WTC11 (cell line): ENCODE measurements around the gene NKAIN2. TPM values are rescaled to one million over a fixed set of nuclear protein-coding genes. Genes with fewer than 3 reads are reported as not detected.

Experiments used
- ATAC-seq: fragments of 200-7000 bp; cut with Tn5 transposase; 2 replicates; pipeline ENCODE4 v1.10.0; 2021; ENCODE audit warnings: mild to moderate bottlenecking, moderate library complexity
- CTCF ChIA-PET: fragments of 300-600 bp; sonication (Branson Sonifier 250); formaldehyde crosslinking; loops from one replicate; lab custom pipeline; 2021; ENCODE audit warnings: antibody characterized with exemption; lab: Charles Lee
- POLR2A ChIA-PET: fragments of 350-600 bp; sonication (Branson Sonifier 250); formaldehyde crosslinking; loops from one replicate; lab custom pipeline; 2021; ENCODE audit warnings: antibody characterized with exemption; lab: Charles Lee
- DNase-seq: peaks from one replicate; pipeline ENCODE4 v3.0.0; 2021; ENCODE audit warnings: low spot score
- H3K27ac Mint-ChIP-seq: 2 replicates; pipeline ENCODE4 v1.8.0; 2021; ENCODE audit warnings: mixed read lengths
- H3K27me3 Mint-ChIP-seq: 2 replicates; pipeline ENCODE4 v1.8.0; 2021; ENCODE audit warnings: low read depth, mild to moderate bottlenecking, moderate library complexity, mixed read lengths
- H3K36me3 Mint-ChIP-seq: 2 replicates; pipeline ENCODE4 v1.8.0; 2021; ENCODE audit warnings: mixed read lengths
- H3K4me1 Mint-ChIP-seq: 2 replicates; pipeline ENCODE4 v1.8.0; 2022; ENCODE audit warnings: mixed read lengths
- H3K4me3 Mint-ChIP-seq: 2 replicates; pipeline ENCODE4 v1.8.0; 2021; ENCODE audit warnings: mild to moderate bottlenecking, moderate library complexity, mixed read lengths
- H3K9me3 Mint-ChIP-seq: 2 replicates; pipeline ENCODE4 v1.8.0; 2021; ENCODE audit warnings: mixed read lengths
- ATF3 ChIP-seq: sonication (generic); formaldehyde crosslinking; conservative IDR thresholded peaks from 2 replicates; pipeline ENCODE4 v1.8.1; 2022; ENCODE audit warnings: mild to moderate bottlenecking, missing genetic modification reagents
- ATF6 ChIP-seq: sonication (generic); formaldehyde crosslinking; IDR thresholded peaks from 2 replicates; pipeline ENCODE4 v1.8.1; 2023; ENCODE audit warnings: mild to moderate bottlenecking, missing genetic modification reagents
- CREM ChIP-seq: sonication (generic); formaldehyde crosslinking; IDR thresholded peaks from 2 replicates; pipeline ENCODE4 v1.8.1; 2022; ENCODE audit warnings: mild to moderate bottlenecking, missing genetic modification reagents, moderate library complexity
- EMX1 ChIP-seq: fragments of 250-450 bp; sonication (Bioruptor Pico); IDR thresholded peaks from 2 replicates; pipeline ENCODE4 v1.8.0; 2021; ENCODE audit warnings: mild to moderate bottlenecking
- ERG ChIP-seq: fragments of 250-450 bp; sonication (Bioruptor Pico); IDR thresholded peaks from 2 replicates; pipeline ENCODE4 v1.8.0; 2021; ENCODE audit warnings: mild to moderate bottlenecking
- FOXK1 ChIP-seq: sonication (generic); formaldehyde crosslinking; IDR thresholded peaks from 2 replicates; pipeline ENCODE4 v1.8.0; 2022; ENCODE audit warnings: mild to moderate bottlenecking, moderate library complexity, missing genetic modification reagents
- FOXP1 ChIP-seq: sonication (generic); formaldehyde crosslinking; IDR thresholded peaks from 2 replicates; pipeline ENCODE4 v1.8.0; 2022; ENCODE audit warnings: missing genetic modification reagents, mild to moderate bottlenecking, moderate library complexity, borderline replicate concordance
- JUN ChIP-seq: sonication (generic); formaldehyde crosslinking; IDR thresholded peaks from 2 replicates; pipeline ENCODE4 v1.8.0; 2023; ENCODE audit warnings: mild to moderate bottlenecking, missing genetic modification reagents
- OVOL2 ChIP-seq: fragments of 250-450 bp; sonication (Bioruptor Pico); IDR thresholded peaks from 2 replicates; pipeline ENCODE4 v1.9.0; 2021; ENCODE audit warnings: mild to moderate bottlenecking, borderline replicate concordance
- PRDM15 ChIP-seq: sonication (generic); formaldehyde crosslinking; IDR thresholded peaks from 2 replicates; pipeline ENCODE4 v1.8.0; 2022; ENCODE audit warnings: missing genetic modification reagents
- PREB ChIP-seq: sonication (generic); formaldehyde crosslinking; IDR thresholded peaks from 2 replicates; pipeline ENCODE4 v1.8.1; 2022; ENCODE audit warnings: mild to moderate bottlenecking, missing genetic modification reagents, moderate library complexity, borderline replicate concordance
- PRRX2 ChIP-seq: fragments of 250-450 bp; sonication (Bioruptor Pico); IDR thresholded peaks from 2 replicates; pipeline ENCODE4 v1.8.0; 2021; ENCODE audit warnings: mild to moderate bottlenecking
- RORB ChIP-seq: fragments of 250-450 bp; sonication (Bioruptor Pico); IDR thresholded peaks from 2 replicates; pipeline ENCODE4 v1.9.0; 2021; ENCODE audit warnings: mild to moderate bottlenecking
- TEAD4 ChIP-seq: sonication (generic); formaldehyde crosslinking; IDR thresholded peaks from 2 replicates; pipeline ENCODE4 v1.8.0; 2022; ENCODE audit warnings: mild to moderate bottlenecking, missing genetic modification reagents
- TP53 ChIP-seq: sonication (generic); formaldehyde crosslinking; IDR thresholded peaks from 2 replicates; pipeline ENCODE4 v1.8.1; 2023; ENCODE audit warnings: mild to moderate bottlenecking, missing genetic modification reagents
- USF2 ChIP-seq: sonication (generic); formaldehyde crosslinking; IDR thresholded peaks from 2 replicates; pipeline ENCODE4 v1.8.1; 2023; ENCODE audit warnings: mild to moderate bottlenecking, missing genetic modification reagents, moderate library complexity
- ZNF219 ChIP-seq: sonication (generic); formaldehyde crosslinking; IDR thresholded peaks from 2 replicates; pipeline ENCODE4 v1.8.0; 2023; ENCODE audit warnings: missing genetic modification reagents, mild to moderate bottlenecking, borderline replicate concordance
- ZNF532 ChIP-seq: fragments of 250-450 bp; sonication (Bioruptor Pico); IDR thresholded peaks from 2 replicates; pipeline ENCODE4 v1.9.0; 2021; ENCODE audit warnings: mild to moderate bottlenecking, borderline replicate concordance
- total RNA-seq: library from RNA; stranded (reverse); gene quantifications from 3 replicates; pipeline ENCODE4 v1.2.3, GENCODE V29; 2021

The NKAIN2 gene
- total RNA-seq, 1 experiment from 2014 or later, result 0.33 TPM

- no peak for TF ChIP-seq PRDM15
- TF ChIP-seq RORB, result no peak
- TF ChIP-seq, all 79 proteins: peak for 0
Observed at GRCh38 chr6:124420116-124420840, 616.6 kb downstream of the NKAIN2 start (continued).

- H3K27me3 Mint-ChIP-seq, result no peaks in the 10 kb centered on the region; the same call in 1 of the 2 replicates
- ChIA-PET CTCF (no interaction called here), POLR2A (no interaction called here)
- peaks cover 11% of the 10 kb centered on the region for H3K4me1 Mint-ChIP-seq
- H3K27ac Mint-ChIP-seq, result no peak overlapping the region
- peaks cover 4% of the 10 kb centered on the region; the same call in 1 of the 2 replicates for H3K9me3 Mint-ChIP-seq
- DNase-seq (no peak), ATAC-seq (no peak)
- H3K4me3 Mint-ChIP-seq, result no peak overlapping the region
- H3K36me3 Mint-ChIP-seq, result no peaks in the 10 kb centered on the region
- TF ChIP-seq PREB (CRISPR knock-in tag), result no peak
- TF ChIP-seq TP53 (CRISPR knock-in tag), result no peak
- no peak for TF ChIP-seq TEAD4 (CRISPR knock-in tag)
- TF ChIP-seq PRRX2, result no peak
- no peak for TF ChIP-seq ZNF219 (CRISPR knock-in tag)
- no peak for TF ChIP-seq FOXP1 (CRISPR knock-in tag)
- TF ChIP-seq ERG (CRISPR knock-in tag), result no peak
- no peak for TF ChIP-seq USF2 (CRISPR knock-in tag)
- no peak for TF ChIP-seq OVOL2 (CRISPR knock-in tag)
- no peak for TF ChIP-seq JUN (CRISPR knock-in tag)
- TF ChIP-seq EMX1, result no peak
- TF ChIP-seq CREM, result no peak
- TF ChIP-seq ZNF532, result no peak
- no peak for TF ChIP-seq FOXK1 (CRISPR knock-in tag)
- TF ChIP-seq ATF6 (CRISPR knock-in tag), result no peak
- TF ChIP-seq ATF3 (CRISPR knock-in tag), result no peak
- TF ChIP-seq RORB, result no peak
Observed at GRCh38 chr6:124423621-124424020, 620.0 kb downstream of the NKAIN2 start.
